Prostate gland (tissue), 2 donors: ENCODE measurements around the gene CEACAM16.

Source experiments
- POLR2A ChIP-seq: fragments of 450-650 bp; IDR thresholded peaks from one replicate; pipeline ENCODE4 v1.6.1; 2016; ENCODE audit warnings: antibody characterized with exemption, mild to moderate bottlenecking
- TF ChIP-seq, protein P1 (sequence below), 4 experiments: fragments of 200-600 bp in 2 of 4; fragments of 450-650 bp in 2 of 4; sonication (generic) in 2 of 4; IDR thresholded peaks; 1 replicate in 3 of 4; 2 replicates in 1 of 4; pipeline ENCODE4 v1.5.1; 2016 to 2019; ENCODE audit warnings: antibody characterized with exemption in 4 of 4, mild to moderate bottlenecking in 2 of 4, moderate library complexity in 2 of 4

DNA sequence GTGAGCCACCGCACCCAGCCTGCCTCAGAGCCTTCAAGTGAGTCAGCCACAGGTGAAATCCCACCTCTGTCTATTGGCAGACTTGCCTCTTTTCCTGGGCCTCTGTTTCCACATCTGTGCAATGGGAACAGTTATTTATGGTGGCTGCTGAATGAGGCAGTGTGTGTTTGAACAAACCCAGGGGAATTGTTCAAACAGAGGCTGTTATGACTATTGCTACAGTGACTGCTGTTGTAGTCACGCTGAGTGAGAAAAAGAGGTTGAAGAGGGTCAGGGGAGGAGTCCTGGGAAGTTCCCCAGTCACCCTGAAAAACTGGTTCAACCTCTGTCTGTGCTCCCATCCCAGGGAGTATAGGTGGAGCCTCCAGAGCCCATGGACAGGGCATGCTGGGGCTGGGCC, 27.6 kb upstream of the CEACAM16 start, which contains the start of gene CEACAM19:
- TF ChIP-seq, protein P1, sequence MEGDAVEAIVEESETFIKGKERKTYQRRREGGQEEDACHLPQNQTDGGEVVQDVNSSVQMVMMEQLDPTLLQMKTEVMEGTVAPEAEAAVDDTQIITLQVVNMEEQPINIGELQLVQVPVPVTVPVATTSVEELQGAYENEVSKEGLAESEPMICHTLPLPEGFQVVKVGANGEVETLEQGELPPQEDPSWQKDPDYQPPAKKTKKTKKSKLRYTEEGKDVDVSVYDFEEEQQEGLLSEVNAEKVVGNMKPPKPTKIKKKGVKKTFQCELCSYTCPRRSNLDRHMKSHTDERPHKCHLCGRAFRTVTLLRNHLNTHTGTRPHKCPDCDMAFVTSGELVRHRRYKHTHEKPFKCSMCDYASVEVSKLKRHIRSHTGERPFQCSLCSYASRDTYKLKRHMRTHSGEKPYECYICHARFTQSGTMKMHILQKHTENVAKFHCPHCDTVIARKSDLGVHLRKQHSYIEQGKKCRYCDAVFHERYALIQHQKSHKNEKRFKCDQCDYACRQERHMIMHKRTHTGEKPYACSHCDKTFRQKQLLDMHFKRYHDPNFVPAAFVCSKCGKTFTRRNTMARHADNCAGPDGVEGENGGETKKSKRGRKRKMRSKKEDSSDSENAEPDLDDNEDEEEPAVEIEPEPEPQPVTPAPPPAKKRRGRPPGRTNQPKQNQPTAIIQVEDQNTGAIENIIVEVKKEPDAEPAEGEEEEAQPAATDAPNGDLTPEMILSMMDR (IDR thresholded peaks at IDR 0.05), result no peak
- no peak for TF ChIP-seq POLR2A
